Measurements from ENCODE around the gene STX10.
A peak's percentile ranks its signal among the peaks of the same experiment; 100 is the strongest.
"Not testable (repeated sequence)": the region's sequence is repeated elsewhere in the genome, so short reads cannot be mapped to it uniquely, and the experiment has no call there.

STX10 gene

DNA sequence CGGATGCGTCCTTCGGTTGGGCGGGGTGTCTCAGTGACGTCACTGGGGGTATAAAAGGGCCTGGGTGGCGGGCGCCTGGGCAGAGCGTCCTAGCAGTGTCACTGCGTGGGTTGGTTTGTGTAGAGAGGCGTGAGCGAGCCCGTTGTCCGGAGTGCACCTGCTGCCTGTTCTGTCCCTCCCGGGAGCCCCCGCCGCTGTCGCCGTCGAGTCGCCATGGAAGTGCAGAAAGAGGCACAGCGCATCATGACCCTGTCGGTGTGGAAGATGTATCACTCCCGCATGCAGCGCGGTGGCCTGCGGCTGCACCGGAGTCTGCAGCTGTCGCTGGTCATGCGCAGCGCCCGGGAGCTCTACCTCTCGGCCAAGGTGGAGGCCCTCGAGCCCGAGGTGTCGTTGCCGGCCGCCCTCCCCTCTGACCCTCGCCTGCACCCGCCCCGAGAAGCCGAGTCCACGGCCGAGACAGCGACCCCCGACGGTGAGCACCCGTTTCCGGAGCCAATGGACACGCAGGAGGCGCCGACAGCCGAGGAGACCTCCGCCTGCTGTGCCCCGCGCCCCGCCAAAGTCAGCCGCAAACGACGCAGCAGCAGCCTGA lies 2.9 kb upstream of the STX10 start:
- H3K9me3 ChIP-seq (ENCODE audit: insufficient read depth, low read length), result no peaks in the 10 kb centered on the region
- DNase-seq (ENCODE audit: low read depth, low spot score), result no peak
- H3K4me1 ChIP-seq (ENCODE audit: insufficient read depth, insufficient read length), result peaks cover 5% of the 10 kb centered on the region
- H3K27me3 ChIP-seq (ENCODE audit: insufficient read depth, insufficient read length), result no peaks in the 10 kb centered on the region
- TF ChIP-seq ZNF274 (IDR thresholded peaks at IDR 0.05; ENCODE audit: low read depth, low read length) (no peak), SUZ12 (IDR thresholded peaks at IDR 0.05; ENCODE audit: extremely low read depth, insufficient read depth, insufficient read length) (no peak), YY1 (IDR thresholded peaks at IDR 0.05; ENCODE audit: insufficient read depth, insufficient read length) (no peak)
- peak overlapping the region; percentile 98 for H3K4me3 ChIP-seq (ENCODE audit: insufficient read length, low read depth)
- peak overlapping the region; percentile 100 for H3K9ac ChIP-seq (ENCODE audit: insufficient read length, low read depth)
- peaks cover 16% of the 10 kb centered on the region for H3K36me3 ChIP-seq (ENCODE audit: insufficient read depth, insufficient read length, low read length)

DNA sequence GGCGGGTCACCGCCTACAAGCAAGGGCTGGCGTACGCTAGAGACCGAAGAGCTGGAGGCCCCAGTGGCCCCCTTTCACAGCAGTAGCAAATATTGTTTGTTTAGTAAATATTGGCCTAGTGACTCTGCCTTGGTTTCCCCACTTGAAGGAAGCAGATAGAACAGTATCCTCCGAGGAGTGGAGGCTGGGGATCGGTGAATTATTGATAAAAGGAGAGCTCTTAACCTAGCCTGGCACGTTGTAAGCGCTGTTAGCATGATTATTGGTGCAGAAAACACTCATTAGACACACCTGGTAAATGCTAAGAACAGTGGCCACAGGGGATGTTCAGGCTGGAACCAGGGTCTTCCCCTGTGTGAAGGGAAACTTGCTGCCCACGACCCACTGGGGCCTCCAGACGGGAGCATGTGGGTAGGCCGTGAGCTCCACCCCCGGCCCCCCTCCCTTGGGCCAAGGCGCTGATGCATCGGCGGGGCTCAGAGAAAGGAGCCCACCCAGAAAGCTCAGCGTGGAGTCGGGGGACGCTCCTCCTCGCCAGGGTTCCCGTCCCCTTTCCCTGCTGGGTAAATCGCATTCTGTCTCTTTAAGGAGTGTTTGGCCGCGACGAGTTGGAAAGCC lies 2.3 kb upstream of the STX10 start:
- TF ChIP-seq ZNF274 (IDR thresholded peaks at IDR 0.05; ENCODE audit: low read depth, low read length), result no peak
- TF ChIP-seq SUZ12 (IDR thresholded peaks at IDR 0.05; ENCODE audit: extremely low read depth, insufficient read depth, insufficient read length), result no peak
- TF ChIP-seq YY1 (IDR thresholded peaks at IDR 0.05; ENCODE audit: insufficient read depth, insufficient read length), result no peak
- Histone ChIP-seq H3K9ac (ENCODE audit: insufficient read length, low read depth) (peak overlapping the region; percentile 100), H3K36me3 (ENCODE audit: insufficient read depth, insufficient read length, low read length) (peaks cover 16% of the 10 kb centered on the region), H3K4me3 (ENCODE audit: insufficient read length, low read depth) (peak overlapping the region; percentile 98), H3K27me3 (ENCODE audit: insufficient read depth, insufficient read length) (no peaks in the 10 kb centered on the region), H3K4me1 (ENCODE audit: insufficient read depth, insufficient read length) (peaks cover 5% of the 10 kb centered on the region), H3K9me3 (ENCODE audit: insufficient read depth, low read length) (no peaks in the 10 kb centered on the region)
- DNase-seq (ENCODE audit: low read depth, low spot score), result peak; percentile 93

DNA sequence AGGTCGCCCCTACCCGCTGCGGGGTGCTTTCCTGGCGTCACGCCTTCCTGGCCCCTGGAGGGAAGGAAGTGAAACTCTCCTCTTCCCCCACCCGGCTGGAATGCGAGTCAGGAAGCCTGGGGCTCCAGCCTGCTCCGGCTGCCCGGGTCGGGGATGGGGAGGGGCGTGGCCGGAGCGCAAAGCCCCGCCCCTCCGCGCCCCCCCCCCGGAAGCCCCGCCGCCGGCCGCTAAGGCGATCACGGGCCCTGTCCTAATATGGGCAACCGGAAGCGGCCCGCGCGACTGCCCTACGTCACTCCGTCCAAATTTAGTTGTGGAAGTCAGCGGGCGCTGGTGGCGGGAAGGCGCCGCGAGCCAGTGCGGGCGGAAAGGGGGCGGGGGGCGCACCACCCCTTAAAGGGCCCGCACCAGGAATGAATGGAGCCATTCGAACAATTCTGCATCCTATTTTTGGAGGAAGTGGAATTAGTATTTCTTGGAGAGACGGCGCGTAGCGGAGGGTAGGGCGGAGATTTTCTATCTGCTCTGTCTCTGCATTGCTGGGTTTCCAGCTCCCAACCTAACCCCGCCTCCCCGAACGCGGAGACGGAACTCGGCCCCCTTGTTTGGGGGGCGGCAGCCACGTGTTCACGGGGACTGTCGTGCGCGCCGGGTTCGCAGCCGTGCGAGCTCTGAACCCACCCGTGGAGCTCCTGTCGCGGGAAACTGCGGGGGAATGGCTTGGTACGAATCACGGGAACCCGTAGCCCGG lies 1.6 kb upstream of the STX10 start:
- peak; percentile 96 for DNase-seq (ENCODE audit: low read depth, low spot score)
- H3K27me3 ChIP-seq (ENCODE audit: insufficient read depth, insufficient read length), result no peaks in the 10 kb centered on the region
- peaks cover 3% of the 10 kb centered on the region for H3K4me1 ChIP-seq (ENCODE audit: insufficient read depth, insufficient read length)
- peaks cover 16% of the 10 kb centered on the region for H3K36me3 ChIP-seq (ENCODE audit: insufficient read depth, insufficient read length, low read length)
- H3K9ac ChIP-seq (ENCODE audit: insufficient read length, low read depth), result peak overlapping the region; percentile 100
- TF ChIP-seq YY1 (IDR thresholded peaks at IDR 0.05; ENCODE audit: insufficient read depth, insufficient read length), result no peak
- TF ChIP-seq SUZ12 (IDR thresholded peaks at IDR 0.05; ENCODE audit: extremely low read depth, insufficient read depth, insufficient read length), result no peak
- TF ChIP-seq ZNF274 (IDR thresholded peaks at IDR 0.05; ENCODE audit: low read depth, low read length), result no peak
- peak overlapping the region; percentile 98 for H3K4me3 ChIP-seq (ENCODE audit: insufficient read length, low read depth)
- no peaks in the 10 kb centered on the region for H3K9me3 ChIP-seq (ENCODE audit: insufficient read depth, low read length)

DNA sequence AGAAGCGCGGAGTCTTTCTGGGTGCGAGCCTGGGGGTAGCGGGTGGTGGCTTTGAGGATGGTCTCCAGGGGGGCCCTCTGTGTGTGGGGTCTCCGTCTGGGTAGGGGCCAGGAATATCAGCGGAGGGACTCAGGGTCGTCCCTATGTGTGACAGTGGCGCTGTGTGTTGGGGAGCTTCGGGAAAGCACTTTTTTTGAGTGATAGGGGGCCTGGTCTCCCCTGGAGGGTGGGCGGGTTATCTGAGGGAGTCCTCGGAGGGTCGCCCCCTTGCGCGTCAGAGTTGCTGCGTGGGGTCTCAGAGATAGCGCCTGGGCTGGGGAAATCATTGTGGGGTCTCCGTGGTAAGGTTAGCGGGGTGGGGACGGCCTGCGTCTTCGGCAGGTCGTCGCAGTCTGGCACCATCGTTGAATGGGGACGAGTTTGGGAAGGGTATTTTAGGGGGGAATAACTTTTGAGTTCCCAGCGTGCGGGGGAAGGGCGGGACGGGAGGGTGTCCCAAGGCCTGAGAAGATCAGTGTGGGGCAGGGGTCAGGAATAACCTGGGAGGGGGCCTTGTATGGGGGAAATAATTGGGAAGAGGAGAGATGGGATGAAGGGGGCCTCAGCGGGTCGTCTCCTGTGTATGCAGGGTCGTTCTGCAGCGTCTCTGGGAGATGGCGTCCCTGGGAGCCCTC lies 893 bp upstream of the STX10 start:
- TF ChIP-seq SUZ12 (IDR thresholded peaks at IDR 0.05; ENCODE audit: extremely low read depth, insufficient read depth, insufficient read length), result no peak
- no peak for TF ChIP-seq ZNF274 (IDR thresholded peaks at IDR 0.05; ENCODE audit: low read depth, low read length)
- TF ChIP-seq YY1 (IDR thresholded peaks at IDR 0.05; ENCODE audit: insufficient read depth, insufficient read length), result peak; percentile 34
- Histone ChIP-seq H3K9ac (ENCODE audit: insufficient read length, low read depth) (peak overlapping the region; percentile 98), H3K9me3 (ENCODE audit: insufficient read depth, low read length) (no peaks in the 10 kb centered on the region), H3K4me1 (ENCODE audit: insufficient read depth, insufficient read length) (peaks cover 3% of the 10 kb centered on the region), H3K36me3 (ENCODE audit: insufficient read depth, insufficient read length, low read length) (peaks cover 16% of the 10 kb centered on the region), H3K27me3 (ENCODE audit: insufficient read depth, insufficient read length) (no peaks in the 10 kb centered on the region), H3K4me3 (ENCODE audit: insufficient read length, low read depth) (peak overlapping the region; percentile 83)
- no peak for DNase-seq (ENCODE audit: low read depth, low spot score)

DNA sequence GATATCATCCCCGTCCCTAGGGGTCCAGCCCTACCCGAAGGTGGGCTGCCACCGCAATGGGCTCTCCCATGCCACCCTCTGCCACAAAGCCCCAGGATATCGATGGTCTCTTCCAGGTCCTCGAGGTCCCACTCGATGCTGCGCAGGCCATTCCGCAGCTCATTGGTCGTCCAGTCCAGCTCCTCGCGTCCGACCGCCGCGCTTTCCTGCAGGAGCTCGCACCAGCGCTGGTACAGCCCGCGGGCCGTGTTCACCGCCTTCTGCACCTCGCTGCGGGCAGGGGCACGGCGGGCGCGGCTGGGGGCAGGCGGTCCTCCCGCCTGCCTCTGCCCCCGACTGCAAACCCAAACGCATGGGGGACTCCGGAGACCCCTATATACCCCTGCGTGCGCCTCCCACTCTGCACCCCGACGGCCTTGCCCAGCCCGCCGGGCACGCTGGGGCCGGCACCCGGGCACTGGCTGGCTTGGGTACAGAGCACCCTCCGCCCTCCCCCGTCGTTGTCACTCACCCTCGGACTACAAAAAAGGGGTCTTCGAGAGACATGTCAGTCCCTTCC lies 468 bp downstream of the STX10 start:
- no peak for TF ChIP-seq SUZ12 (IDR thresholded peaks at IDR 0.05; ENCODE audit: extremely low read depth, insufficient read depth, insufficient read length)
- TF ChIP-seq ZNF274 (IDR thresholded peaks at IDR 0.05; ENCODE audit: low read depth, low read length), result no peak
- TF ChIP-seq YY1 (IDR thresholded peaks at IDR 0.05; ENCODE audit: insufficient read depth, insufficient read length), result no peak
- H3K9ac ChIP-seq (ENCODE audit: insufficient read length, low read depth), result peak overlapping the region; percentile 98
- no peaks in the 10 kb centered on the region for H3K27me3 ChIP-seq (ENCODE audit: insufficient read depth, insufficient read length)
- H3K4me1 ChIP-seq (ENCODE audit: insufficient read depth, insufficient read length), result peaks cover 3% of the 10 kb centered on the region
- peak overlapping the region; percentile 83 for H3K4me3 ChIP-seq (ENCODE audit: insufficient read length, low read depth)
- H3K9me3 ChIP-seq (ENCODE audit: insufficient read depth, low read length), result no peaks in the 10 kb centered on the region
- peaks cover 22% of the 10 kb centered on the region for H3K36me3 ChIP-seq (ENCODE audit: insufficient read depth, insufficient read length, low read length)
- DNase-seq (ENCODE audit: low read depth, low spot score), result no peak

DNA sequence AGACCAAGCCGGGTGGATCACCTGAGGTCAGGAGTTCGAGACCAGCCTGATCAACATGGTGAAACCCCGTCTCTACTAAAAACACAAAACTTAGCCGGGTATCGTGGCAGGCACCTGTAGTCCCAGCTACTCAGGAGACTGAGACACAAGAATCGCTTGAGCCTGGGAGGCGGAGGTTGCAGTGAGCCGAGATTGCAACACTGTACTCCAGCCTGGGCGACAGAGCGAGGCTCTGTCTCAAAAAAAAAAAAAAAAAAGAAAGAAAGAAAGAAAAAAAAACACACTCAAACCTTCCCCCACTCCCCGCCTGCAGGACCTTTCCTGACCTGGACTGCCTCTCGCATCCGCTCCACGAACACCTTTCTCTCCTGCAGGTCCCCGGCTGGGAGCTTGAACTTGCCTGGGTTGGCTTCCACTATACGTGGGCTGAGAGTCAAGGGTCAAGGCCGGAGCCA lies 975 bp downstream of the STX10 start:
- not testable (repeated sequence) for DNase-seq (ENCODE audit: low read depth, low spot score); H3K9me3 ChIP-seq (ENCODE audit: insufficient read depth, low read length); H3K27me3 ChIP-seq (ENCODE audit: insufficient read depth, insufficient read length); H3K4me1 ChIP-seq (ENCODE audit: insufficient read depth, insufficient read length)
- peaks cover 23% of the 10 kb centered on the region for H3K36me3 ChIP-seq (ENCODE audit: insufficient read depth, insufficient read length, low read length)
- H3K9ac ChIP-seq (ENCODE audit: insufficient read length, low read depth), result peak overlapping the region; percentile 98
- H3K4me3 ChIP-seq (ENCODE audit: insufficient read length, low read depth), result peak overlapping the region; percentile 83

Data from NT2/D1 (cell line).